Measurements from ENCODE around the gene DHX30.

Gene DHX30

DNA sequence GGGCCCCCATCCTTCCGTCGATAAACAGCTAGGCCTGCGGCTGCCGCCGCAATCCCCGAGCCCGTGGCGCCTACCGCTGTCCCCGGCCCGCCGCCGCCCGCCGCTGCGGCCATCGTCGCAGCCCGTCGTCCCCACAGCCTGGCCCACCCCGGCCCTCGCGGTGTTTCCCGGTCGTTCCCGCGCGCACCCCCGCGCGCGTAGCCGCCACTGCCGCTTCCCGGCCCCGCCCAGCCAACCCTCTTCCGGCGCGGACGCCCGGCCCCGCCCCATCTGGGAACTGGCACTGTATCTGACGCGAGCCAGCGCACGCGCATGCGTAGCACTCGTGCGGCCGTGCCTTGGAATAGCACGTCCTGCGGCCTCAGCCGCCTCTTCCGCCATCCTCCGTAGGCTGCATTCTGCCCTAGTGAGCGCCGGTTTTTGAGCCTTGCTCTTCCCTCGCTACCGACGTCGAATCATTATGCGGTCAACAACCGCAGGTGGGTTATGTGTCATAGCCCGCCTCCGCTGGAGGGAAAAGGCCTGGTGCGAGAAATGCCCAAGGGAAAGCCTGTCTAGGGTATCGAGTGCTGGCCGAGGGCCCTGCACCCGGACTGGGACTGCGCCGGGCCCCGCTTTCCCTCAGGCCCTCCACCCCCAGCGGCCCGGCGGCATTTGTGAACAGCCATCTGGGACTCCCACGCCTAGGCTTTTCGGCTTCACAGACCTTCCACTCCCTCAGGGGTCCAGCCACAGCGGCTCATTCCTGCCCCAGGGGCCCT is 21.1 kb upstream of the DHX30 start, which contains the start of gene SMARCC1:
SMARCC1 (minus strand) TSS at position 209 of the 761 bp plus-strand sequence; CDS start at position 113, 96 bp downstream.
- TF ChIP-seq, protein P1, sequence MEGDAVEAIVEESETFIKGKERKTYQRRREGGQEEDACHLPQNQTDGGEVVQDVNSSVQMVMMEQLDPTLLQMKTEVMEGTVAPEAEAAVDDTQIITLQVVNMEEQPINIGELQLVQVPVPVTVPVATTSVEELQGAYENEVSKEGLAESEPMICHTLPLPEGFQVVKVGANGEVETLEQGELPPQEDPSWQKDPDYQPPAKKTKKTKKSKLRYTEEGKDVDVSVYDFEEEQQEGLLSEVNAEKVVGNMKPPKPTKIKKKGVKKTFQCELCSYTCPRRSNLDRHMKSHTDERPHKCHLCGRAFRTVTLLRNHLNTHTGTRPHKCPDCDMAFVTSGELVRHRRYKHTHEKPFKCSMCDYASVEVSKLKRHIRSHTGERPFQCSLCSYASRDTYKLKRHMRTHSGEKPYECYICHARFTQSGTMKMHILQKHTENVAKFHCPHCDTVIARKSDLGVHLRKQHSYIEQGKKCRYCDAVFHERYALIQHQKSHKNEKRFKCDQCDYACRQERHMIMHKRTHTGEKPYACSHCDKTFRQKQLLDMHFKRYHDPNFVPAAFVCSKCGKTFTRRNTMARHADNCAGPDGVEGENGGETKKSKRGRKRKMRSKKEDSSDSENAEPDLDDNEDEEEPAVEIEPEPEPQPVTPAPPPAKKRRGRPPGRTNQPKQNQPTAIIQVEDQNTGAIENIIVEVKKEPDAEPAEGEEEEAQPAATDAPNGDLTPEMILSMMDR (IDR thresholded peaks at IDR 0.05; ENCODE audit: unreplicated experiment in 3 of 3) = no peak
- peak within 1 kb of the TSS; percentile 98 to 99 (median 98) for H3K27ac Mint-ChIP-seq
- H3K9me3 Mint-ChIP-seq = no peaks in the 10 kb centered on the region
- H3K36me3 Mint-ChIP-seq (ENCODE audit: low read depth) = no peaks in the 10 kb centered on the region
- peak within 1 kb of the TSS; percentile 96 to 99 (median 97) for H3K4me3 Mint-ChIP-seq
- H3K27me3 Mint-ChIP-seq (ENCODE audit: low read depth) = no peaks in the 10 kb centered on the region
- H3K4me1 Mint-ChIP-seq = peaks cover 17% of the 10 kb centered on the region

DNA sequence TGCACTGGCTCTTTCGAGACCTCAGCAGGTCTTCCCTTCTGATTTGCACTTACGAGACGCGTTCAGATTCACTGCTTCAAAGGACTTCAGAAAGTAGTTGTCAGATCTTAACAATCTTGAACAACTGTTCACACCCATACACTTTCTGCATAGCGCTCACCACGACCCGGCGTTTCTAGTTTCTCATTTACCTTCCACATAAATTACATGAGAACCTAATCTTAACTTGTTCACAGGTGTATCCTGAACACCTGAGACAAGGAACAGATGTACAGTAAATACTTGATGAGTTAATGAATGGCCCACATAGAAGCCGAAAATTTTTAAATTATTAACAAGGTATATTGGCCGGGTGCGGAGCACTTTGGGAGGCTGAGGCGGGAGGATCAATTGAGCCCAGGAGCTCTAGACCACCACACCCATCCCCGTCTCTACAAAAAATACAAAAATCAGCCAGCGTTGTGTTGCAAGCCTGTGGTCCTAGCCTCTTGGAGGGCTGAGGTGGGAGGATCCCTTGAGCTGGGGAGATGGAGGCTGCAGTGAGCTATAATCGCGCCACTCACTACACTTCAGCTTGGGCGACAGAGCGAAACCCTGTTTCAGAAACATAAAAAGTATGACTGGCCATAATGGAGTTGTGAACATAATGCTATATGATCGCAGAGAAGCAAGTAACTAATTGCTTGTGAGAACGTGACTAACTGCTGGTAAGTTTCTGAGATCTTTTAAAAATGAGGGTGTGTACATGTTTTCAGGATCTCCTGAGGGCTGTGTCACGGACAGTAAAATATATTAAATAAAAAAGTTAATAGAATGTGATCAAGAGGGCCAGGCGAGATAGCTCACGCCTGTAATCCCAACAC is 20.3 kb upstream of the DHX30 start:
- peak overlapping the region; percentile 97 to 99 (median 98) for H3K27ac Mint-ChIP-seq
- no peaks in the 10 kb centered on the region for H3K27me3 Mint-ChIP-seq (ENCODE audit: low read depth)
- H3K36me3 Mint-ChIP-seq (ENCODE audit: low read depth) = no peaks in the 10 kb centered on the region
- H3K4me1 Mint-ChIP-seq = peaks cover 17% of the 10 kb centered on the region
- TF ChIP-seq, protein P1 (IDR thresholded peaks at IDR 0.05; ENCODE audit: unreplicated experiment in 3 of 3) = no peak
- peak overlapping the region; percentile 89 to 94 (median 92) for H3K4me3 Mint-ChIP-seq
- H3K9me3 Mint-ChIP-seq = no peaks in the 10 kb centered on the region

DNA sequence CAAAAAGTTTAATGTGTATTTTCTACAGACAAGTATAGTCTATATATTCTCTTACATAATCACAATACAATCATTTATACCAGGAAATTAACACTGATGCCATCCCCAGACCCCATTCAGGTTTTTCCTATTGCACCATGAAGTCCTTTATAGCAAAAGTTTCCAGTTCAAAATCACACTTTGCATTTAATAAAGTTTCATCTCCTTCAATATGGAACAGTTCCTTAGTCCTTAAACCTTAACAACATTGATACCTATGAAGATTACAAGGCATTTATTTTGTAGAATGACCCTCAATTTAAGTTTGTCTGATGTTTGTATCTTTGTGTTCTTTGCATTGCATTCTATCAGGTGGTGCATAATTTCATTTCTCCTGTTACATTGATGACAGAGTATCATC is 19.3 kb upstream of the DHX30 start:
- no peaks in the 10 kb centered on the region for H3K36me3 Mint-ChIP-seq (ENCODE audit: low read depth)
- H3K27me3 Mint-ChIP-seq (ENCODE audit: low read depth) = no peaks in the 10 kb centered on the region
- peak overlapping the region; percentile 38 to 68 (median 61) for H3K4me3 Mint-ChIP-seq
- peak overlapping the region; percentile 66 to 99 (median 98) for H3K27ac Mint-ChIP-seq
- no peaks in the 10 kb centered on the region for H3K9me3 Mint-ChIP-seq
- peaks cover 17% of the 10 kb centered on the region for H3K4me1 Mint-ChIP-seq
- TF ChIP-seq, protein P1 (IDR thresholded peaks at IDR 0.05; ENCODE audit: unreplicated experiment in 3 of 3) = no peak

DNA sequence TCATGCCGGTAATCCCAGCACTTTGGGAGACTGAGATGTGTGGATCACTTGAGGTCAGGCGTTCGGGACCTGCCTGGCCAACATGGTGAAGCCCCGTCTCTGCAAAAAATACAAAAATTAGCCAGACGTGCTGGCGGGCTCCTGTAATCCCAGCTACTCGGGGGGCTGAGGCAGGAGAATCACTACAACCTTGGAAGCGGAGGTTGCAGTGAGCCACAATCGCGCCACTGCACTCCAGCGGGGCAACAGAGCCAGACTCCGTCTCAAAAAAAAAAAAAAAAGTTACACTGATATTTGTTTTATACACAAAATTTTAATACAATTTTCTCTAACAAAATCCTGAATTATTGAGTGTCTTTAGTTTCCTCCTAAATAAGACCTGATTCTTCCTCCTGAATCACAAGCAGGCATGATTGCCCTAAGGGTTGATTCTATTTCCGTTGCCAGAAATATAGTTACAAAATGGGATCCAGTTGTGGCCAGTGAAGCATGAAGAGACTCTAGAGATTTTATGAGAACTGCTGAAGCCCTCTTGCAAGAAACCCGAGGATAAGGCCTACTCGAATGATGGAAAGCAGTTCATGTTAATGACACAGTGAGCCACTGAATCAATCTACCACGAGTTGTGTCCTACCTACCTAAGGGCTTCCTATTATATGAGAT is 11.6 kb upstream of the DHX30 start:
- TF ChIP-seq, protein P1 (IDR thresholded peaks at IDR 0.05; ENCODE audit: unreplicated experiment in 3 of 3) = no peak
- no peaks in the 10 kb centered on the region for H3K4me1 Mint-ChIP-seq
- H3K4me3 Mint-ChIP-seq = no peak overlapping the region
- no peaks in the 10 kb centered on the region for H3K36me3 Mint-ChIP-seq (ENCODE audit: low read depth)
- H3K27ac Mint-ChIP-seq = no peak overlapping the region
- no peaks in the 10 kb centered on the region for H3K27me3 Mint-ChIP-seq (ENCODE audit: low read depth)
- H3K9me3 Mint-ChIP-seq = peaks cover 7% of the 10 kb centered on the region

DNA sequence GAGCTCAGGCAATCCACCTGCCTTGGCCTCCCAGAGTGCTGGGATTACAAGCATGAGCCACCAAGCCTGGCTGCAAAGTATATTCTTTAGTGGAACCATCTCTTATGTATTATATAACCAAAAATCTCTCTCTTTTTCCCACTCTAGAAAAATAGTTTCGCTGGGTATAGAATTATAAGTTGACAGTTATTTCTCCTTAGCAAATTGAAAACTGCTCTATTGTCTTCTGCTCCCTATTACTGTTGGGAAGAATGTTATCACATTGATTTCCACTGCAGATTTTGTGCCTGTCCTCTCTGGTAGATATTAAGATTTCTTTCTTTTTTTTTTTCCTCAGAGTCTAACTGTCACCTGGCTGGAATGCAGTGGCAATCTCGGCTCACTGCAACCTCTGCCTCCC is 10.2 kb upstream of the DHX30 start:
- Mint-ChIP-seq H3K4me3 (no peak overlapping the region), H3K27ac (no peak overlapping the region), H3K4me1 (no peaks in the 10 kb centered on the region), H3K27me3 (ENCODE audit: low read depth) (no peaks in the 10 kb centered on the region), H3K9me3 (peaks cover 7% of the 10 kb centered on the region), H3K36me3 (ENCODE audit: low read depth) (no peaks in the 10 kb centered on the region)
- TF ChIP-seq, protein P1 (IDR thresholded peaks at IDR 0.05; ENCODE audit: unreplicated experiment in 3 of 3) = no peak
